GM19328 (cell line): Measurements from ENCODE around the gene FOXO3.

Experiments
- ATAC-seq: cut with Tn5 transposase; IDR thresholded peaks from one replicate; pipeline ENCODE4 v1.9.1; 2021; ENCODE audit warnings: mild to moderate bottlenecking, moderate library complexity; ENCODE audit not compliant: unreplicated experiment

The FOXO3 gene

DNA sequence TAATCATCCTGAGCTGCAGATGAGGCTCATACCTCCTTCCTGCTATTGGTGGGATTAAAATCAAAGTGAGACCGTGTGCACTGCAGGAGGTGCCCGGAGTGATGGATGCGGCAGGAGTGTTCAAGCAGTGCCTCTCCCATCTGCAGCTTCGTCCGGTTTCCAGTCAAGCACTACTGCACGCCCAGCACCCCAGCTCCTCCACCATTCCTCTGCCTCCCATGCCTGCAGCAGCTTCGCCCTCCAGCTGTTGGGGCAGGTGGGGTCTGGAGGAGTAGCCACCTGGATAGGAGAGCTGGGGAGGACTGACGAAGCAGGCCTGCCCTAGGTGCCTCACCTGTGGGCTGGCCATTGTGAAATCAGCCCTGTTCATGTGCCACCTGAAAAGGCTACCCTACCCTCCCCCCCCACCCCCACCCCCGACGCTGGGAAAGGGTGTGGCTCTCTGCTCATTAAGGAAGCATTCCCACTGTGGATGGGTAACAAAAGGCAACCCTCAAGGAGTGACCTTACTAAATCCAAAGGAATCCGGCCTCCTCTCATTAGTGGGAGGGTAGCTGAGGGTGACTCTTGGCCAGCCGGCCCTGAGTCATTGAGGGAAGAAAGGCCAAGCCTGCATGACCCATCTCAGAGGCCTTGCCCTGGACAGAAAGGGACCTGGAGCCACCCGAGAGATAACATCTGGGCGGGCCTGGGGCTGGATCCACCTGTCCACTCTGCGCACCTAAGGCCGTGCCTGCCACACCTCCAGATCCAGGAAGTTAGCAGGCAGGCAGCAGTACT lies 171.6 kb downstream of the FOXO3 start:
- ATAC-seq = no peak

- no peak for ATAC-seq
Observed at GRCh38 chr6:108733051-108733450, 172.3 kb downstream of the FOXO3 start.

GRCh38 chr6:108733706-108734265 lies 173.1 kb downstream of the FOXO3 start:
- ATAC-seq = no peak
